ENCODE measurements around the gene SYNE4. TPM values are rescaled to one million over a fixed set of nuclear protein-coding genes. Genes with fewer than 3 reads are reported as not detected.
"Not testable (repeated sequence)": the region's sequence is repeated elsewhere in the genome, so short reads cannot be mapped to it uniquely, and the experiment has no call there.

The SYNE4 gene
- not detected for polyA plus RNA-seq

DNA sequence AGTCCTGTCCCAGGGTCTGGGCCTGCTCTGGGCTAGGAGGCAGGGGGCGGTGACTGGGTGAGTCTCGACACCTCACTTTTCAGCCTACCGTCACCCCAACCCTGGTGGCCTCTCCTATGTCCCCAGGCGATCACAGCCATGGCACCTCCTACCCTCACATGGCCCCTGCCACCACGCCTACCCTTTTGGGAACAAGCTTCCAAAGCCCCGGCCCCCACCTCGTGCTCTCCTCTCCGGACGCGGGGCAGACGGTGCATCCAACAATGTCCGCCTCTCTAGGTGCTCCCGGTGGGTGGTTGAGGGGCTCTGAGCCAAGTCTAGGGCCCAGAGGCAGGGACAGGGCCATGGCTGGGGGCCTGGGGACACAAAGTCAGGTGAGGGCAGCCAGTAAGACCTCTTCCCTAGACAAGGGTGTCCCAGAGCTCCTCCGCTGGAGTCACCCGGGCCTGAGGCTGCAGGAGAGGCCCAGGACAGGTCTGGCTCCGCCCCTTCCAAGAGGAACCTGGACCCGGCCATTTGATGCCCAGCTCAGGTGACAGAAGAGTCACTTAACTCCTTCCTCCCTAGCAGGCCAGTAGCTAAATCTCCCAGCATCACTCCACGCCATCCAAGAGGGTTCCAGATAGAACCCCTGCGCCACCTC is at the start of gene SYNE4:
SYNE4 (minus strand) TSS at position 478 of the 643 bp plus-strand sequence; CDS start at position 346, 132 bp downstream.
- Mint-ChIP-seq H3K27me3 (peaks cover 2% of the 10 kb centered on the region), H3K27ac (peak within 1 kb of the TSS in 1 of 3 donors; percentile 81), H3K4me3 (peak within 1 kb of the TSS; percentile 16 to 83 (median 71)), H3K9me3 (no peaks in the 10 kb centered on the region), H3K36me3 (no peaks in the 10 kb centered on the region), H3K4me1 (peaks cover 8 to 16% (median 10%) of the 10 kb centered on the region in 3 donors)

- H3K27me3 Mint-ChIP-seq, result no peaks in the 10 kb centered on the region
- H3K27ac Mint-ChIP-seq, result peak within 1 kb of the TSS; percentile 92 to 99 (median 98)
- peak within 1 kb of the TSS; percentile 91 to 99 (median 98) for H3K4me3 Mint-ChIP-seq
- H3K9me3 Mint-ChIP-seq, result no peaks in the 10 kb centered on the region
- peaks cover 5% of the 10 kb centered on the region for H3K36me3 Mint-ChIP-seq
- H3K4me1 Mint-ChIP-seq, result peaks cover 0 to 15% (median 11%) of the 10 kb centered on the region in 3 donors
Observed at GRCh38 chr19:36054733-36055686, 46.4 kb upstream of the SYNE4 start, which contains the start of gene WDR62. Gene WDR62 (plus strand): TSS chr19:36054897. CDS start chr19:36054972, 75 bp downstream.

DNA sequence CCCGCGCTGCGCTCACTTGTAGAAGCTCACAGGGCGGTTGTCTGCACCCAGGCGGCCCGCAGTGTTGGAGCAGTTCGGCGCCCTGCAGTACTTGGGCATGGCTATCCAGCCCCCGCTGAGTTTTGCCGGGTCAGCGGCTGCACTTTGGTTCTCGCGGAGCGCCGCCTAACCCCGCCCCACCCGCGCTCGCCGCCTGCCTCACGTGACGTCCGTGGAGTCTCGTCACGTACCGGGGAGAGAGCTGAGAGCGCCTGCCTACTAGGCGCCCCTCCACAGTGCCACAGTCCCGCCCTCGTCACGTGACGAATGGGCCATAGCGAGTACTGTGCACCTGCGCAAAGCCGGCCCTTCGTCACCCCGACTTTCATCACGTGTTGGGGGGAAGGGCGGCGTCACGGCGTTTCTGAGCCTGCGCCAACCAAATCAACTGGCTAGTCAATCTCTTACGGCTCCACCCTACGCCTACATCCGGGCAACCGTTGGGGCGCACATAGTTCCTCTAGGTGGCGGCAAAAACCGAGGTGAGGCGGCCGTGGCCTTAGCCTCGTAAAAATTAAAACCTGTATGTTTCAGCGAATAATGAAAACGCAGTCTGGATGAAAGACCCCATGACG is 45.6 kb upstream of the SYNE4 start, which contains the start of gene THAP8:
THAP8 (minus strand) TSS at position 167 of the 614 bp plus-strand sequence; CDS start at position 99, 68 bp downstream.
- peak within 1 kb of the TSS; percentile 92 to 99 (median 98) for H3K27ac Mint-ChIP-seq
- H3K36me3 Mint-ChIP-seq, result peaks cover 5% of the 10 kb centered on the region
- H3K27me3 Mint-ChIP-seq, result no peaks in the 10 kb centered on the region

GRCh38 chr19:36051637-36052036 is 43.0 kb upstream of the SYNE4 start:
- peak overlapping the region in 3 of 4 donors; percentile 9 to 60 (median 59) for H3K4me3 Mint-ChIP-seq
- H3K4me1 Mint-ChIP-seq, result peaks cover 0 to 13% (median 11%) of the 10 kb centered on the region in 3 donors
- no peaks in the 10 kb centered on the region for H3K9me3 Mint-ChIP-seq
- H3K27me3 Mint-ChIP-seq, result no peaks in the 10 kb centered on the region
- H3K36me3 Mint-ChIP-seq, result peaks cover 3% of the 10 kb centered on the region
- peak overlapping the region in 2 of 3 donors; percentile 80 to 91 for H3K27ac Mint-ChIP-seq

More for the DNA sequence above, 45.6 kb upstream of the SYNE4 start, which contains the start of gene THAP8:
- H3K4me3 Mint-ChIP-seq, result peak within 1 kb of the TSS; percentile 91 to 99 (median 98)
- H3K9me3 Mint-ChIP-seq, result no peaks in the 10 kb centered on the region
- peaks cover 0 to 15% (median 11%) of the 10 kb centered on the region in 3 donors for H3K4me1 Mint-ChIP-seq

DNA sequence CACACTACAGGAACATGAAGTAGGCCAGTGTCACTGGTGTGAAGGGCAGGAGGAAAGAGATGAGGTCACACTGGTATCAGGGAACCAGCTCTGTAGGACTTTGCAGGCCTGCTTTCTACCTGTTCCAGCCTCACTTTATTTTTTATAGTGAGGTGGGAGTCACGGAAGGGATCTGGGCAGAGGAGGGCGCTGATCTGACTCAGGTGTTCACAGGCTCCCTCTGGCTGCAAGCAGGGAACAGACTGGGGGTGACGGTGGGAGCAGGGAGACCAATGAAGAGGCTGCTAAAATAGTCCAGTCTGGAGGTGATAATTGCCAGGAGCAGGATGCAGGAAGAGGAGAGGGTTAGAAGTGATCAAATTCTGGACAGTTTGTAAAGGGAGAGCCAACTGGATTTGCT is 42.6 kb upstream of the SYNE4 start:
- Mint-ChIP-seq H3K36me3 (peaks cover 3% of the 10 kb centered on the region), H3K27me3 (no peaks in the 10 kb centered on the region), H3K27ac (peak overlapping the region in 2 of 3 donors; percentile 80 to 91), H3K4me1 (peaks cover 0 to 13% (median 11%) of the 10 kb centered on the region in 3 donors), H3K9me3 (no peaks in the 10 kb centered on the region), H3K4me3 (peak overlapping the region in 2 of 4 donors; percentile 59 to 60)

DNA sequence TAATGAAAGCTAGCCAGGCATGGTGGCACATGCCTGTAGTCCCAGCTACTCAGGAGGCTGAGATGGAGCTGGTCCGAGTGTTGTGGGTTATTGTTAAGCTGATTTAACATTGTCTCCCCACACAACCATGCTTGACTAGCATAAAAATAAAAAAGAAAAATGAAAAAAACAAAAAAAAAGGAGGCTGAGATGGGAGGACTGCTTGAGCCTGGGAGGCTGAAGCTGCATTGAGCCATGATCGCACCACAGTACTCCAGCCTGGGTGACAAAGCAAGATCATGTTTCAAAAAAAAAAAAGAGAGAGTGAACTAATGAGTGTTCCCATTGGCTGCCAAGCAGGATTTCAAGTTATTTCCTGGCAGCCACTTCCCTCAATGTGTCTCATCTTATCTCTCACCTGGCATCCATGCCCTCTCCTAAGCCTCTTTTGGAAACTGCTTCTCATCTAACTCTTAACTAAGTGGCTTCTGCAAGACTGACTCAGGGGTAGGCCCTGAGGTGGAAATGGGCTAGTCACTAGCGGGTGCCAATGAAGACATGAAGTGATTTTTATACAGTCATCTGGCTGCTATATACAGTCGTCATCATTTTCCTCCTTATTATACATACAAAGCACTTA is 40.6 kb upstream of the SYNE4 start:
- Mint-ChIP-seq H3K4me1 (peaks cover 0 to 7% (median 7%) of the 10 kb centered on the region in 3 donors), H3K27ac (no peak overlapping the region), H3K36me3 (peaks cover 3% of the 10 kb centered on the region), H3K27me3 (no peaks in the 10 kb centered on the region), H3K4me3 (no peak overlapping the region), H3K9me3 (no peaks in the 10 kb centered on the region)

- H3K4me3 Mint-ChIP-seq, result peak overlapping the region in 1 of 4 donors; percentile 73
Observed at GRCh38 chr19:36047835-36048234, 39.2 kb upstream of the SYNE4 start.

DNA sequence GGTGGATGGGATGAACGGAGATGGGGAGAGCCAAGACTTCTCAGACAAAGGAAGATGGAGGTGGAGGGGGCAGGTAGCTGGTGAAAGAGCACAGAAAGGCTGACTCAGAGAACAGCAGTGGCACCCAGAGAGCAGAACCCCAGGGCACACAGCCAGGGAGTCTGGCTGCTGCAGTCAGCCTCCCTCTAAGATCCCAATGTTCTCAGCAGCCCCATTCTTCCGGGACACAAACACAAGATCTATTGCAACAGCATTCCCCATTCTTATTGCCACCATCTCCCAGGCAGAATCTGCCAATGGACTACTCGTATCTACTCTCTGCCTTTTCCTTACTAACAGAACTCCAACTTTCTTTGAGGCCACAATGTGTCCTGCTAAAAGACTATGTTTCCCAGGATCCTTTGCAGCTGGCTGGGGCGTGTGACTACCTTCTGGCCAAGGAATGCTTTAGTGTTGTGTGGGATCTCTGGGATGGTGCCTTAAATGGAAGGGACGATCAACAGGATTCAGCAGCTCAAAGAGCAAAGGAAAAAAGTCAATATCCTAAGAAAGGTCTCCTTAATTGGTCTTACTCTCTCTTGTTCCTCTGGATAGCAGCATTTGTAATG is 37.9 kb upstream of the SYNE4 start:
- H3K27ac Mint-ChIP-seq, result no peak overlapping the region
- peaks cover 7% of the 10 kb centered on the region for H3K36me3 Mint-ChIP-seq
- H3K4me3 Mint-ChIP-seq, result no peak overlapping the region
- no peaks in the 10 kb centered on the region for H3K9me3 Mint-ChIP-seq
- H3K4me1 Mint-ChIP-seq, result peaks cover 0 to 3% (median 2%) of the 10 kb centered on the region in 3 donors
- H3K27me3 Mint-ChIP-seq, result no peaks in the 10 kb centered on the region

More at GRCh38 chr19:36047835-36048234, 39.2 kb upstream of the SYNE4 start:
- H3K4me1 Mint-ChIP-seq, result peaks cover 0 to 3% (median 2%) of the 10 kb centered on the region in 3 donors
- H3K36me3 Mint-ChIP-seq, result peaks cover 7% of the 10 kb centered on the region
- H3K9me3 Mint-ChIP-seq, result no peaks in the 10 kb centered on the region
- no peak overlapping the region for H3K27ac Mint-ChIP-seq
- H3K27me3 Mint-ChIP-seq, result no peaks in the 10 kb centered on the region

DNA sequence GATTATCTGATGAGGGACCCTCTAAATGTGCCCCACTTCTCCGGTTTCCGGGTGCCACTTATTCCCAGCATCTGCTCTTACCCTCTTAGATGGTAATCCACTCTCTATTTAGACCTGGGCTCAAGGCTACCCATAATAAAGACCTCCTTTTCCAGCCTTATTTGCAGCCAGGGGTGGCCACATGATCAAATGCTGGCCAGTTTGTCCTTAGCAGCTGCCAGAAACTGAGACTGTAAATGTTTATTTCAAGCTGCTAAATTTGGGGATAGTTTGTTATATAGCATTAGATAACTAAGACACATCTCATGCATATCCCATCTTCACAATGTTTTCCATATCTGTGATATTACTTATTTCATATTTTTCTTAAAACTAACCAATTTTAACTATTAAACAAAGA is 35.3 kb upstream of the SYNE4 start:
- H3K27me3 Mint-ChIP-seq, result no peaks in the 10 kb centered on the region
- H3K36me3 Mint-ChIP-seq, result peaks cover 8% of the 10 kb centered on the region
- H3K4me3 Mint-ChIP-seq, result no peak overlapping the region
- no peak overlapping the region for H3K27ac Mint-ChIP-seq
- no peaks in the 10 kb centered on the region for H3K9me3 Mint-ChIP-seq
- H3K4me1 Mint-ChIP-seq, result peaks cover 0 to 2% (median 2%) of the 10 kb centered on the region in 3 donors

GRCh38 chr19:36041831-36042230 is 33.2 kb upstream of the SYNE4 start:
- Mint-ChIP-seq H3K27ac (no peak overlapping the region), H3K9me3 (no peaks in the 10 kb centered on the region), H3K4me3 (no peak overlapping the region), H3K27me3 (no peaks in the 10 kb centered on the region), H3K4me1 (peaks cover 0 to 2% (median 2%) of the 10 kb centered on the region in 3 donors), H3K36me3 (peaks cover 8% of the 10 kb centered on the region)

DNA sequence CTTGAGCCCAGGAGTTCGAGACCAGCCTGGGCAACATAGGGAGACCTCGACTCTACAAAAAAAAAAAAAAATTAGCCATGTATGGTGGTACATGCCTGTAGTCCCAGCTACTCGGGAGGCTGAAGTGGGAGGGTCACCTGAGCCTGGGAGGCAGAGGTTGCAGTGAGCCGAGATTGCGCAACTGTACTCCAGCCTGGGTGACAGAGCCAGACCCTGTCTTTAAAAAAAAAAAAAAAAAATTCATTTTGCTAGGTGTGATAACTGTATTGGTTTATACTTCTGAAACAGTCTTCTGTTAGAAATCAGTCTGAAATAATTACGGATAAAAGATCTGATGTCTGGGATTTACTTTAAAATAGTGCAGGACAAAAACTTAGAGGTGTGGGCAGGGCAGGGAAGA is 32.5 kb upstream of the SYNE4 start:
- H3K27me3 Mint-ChIP-seq, H3K36me3 Mint-ChIP-seq, H3K27ac Mint-ChIP-seq, H3K4me3 Mint-ChIP-seq, H3K9me3 Mint-ChIP-seq, H3K4me1 Mint-ChIP-seq: not testable (repeated sequence)

DNA sequence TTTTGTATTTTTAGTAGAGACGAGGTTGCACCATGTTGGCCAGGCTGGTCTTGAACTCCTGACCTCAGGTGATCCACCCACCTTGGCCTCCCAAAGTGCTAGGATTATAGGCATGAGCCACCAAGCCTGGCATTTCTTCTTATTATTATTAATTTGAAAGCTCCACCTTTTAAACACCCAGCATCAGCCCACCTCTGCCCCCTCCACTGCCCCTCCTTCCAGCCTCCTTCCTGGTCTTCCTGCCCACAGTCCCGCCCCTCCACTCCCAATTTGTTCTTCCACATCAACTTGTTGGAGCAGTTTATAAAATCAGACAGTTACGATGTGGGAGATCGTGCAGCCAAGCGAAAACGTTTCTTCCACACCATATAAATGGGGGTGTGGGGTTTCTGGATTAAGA is 31.9 kb upstream of the SYNE4 start:
- H3K4me1 Mint-ChIP-seq, result peaks cover 0 to 2% (median 1%) of the 10 kb centered on the region in 3 donors
- no peaks in the 10 kb centered on the region for H3K27me3 Mint-ChIP-seq
- no peak overlapping the region for H3K27ac Mint-ChIP-seq
- H3K4me3 Mint-ChIP-seq, result no peak overlapping the region
- peaks cover 8% of the 10 kb centered on the region for H3K36me3 Mint-ChIP-seq
- no peaks in the 10 kb centered on the region for H3K9me3 Mint-ChIP-seq

GRCh38 chr19:36032251-36033104 is 23.9 kb upstream of the SYNE4 start, which contains the start of gene CLIP3:
Gene CLIP3 (minus strand): TSS chr19:36032873. CDS start chr19:36032357, 516 bp downstream.
- Mint-ChIP-seq H3K36me3 (peaks cover 14% of the 10 kb centered on the region), H3K4me1 (peaks cover 0 to 2% (median 1%) of the 10 kb centered on the region in 3 donors), H3K27me3 (peaks cover 3% of the 10 kb centered on the region), H3K27ac (peak within 1 kb of the TSS in 1 of 3 donors; percentile 47), H3K4me3 (peak within 1 kb of the TSS in 2 of 4 donors; percentile 17 to 57), H3K9me3 (no peaks in the 10 kb centered on the region)

Measured in IgD-negative memory B cell (primary cell).